Stimulated activated CD8-positive, alpha-beta memory T cell treated with anti-CD3 and anti-CD28 coated beads, Interleukin-4, amount 100 ng/mL, for 24 hours (primary cell): ENCODE results near the gene PRLHR.

ENCODE experiments used
- DNase-seq: peaks from one replicate; pipeline ENCODE4 v3.0.0-alpha.2; 2020; ENCODE audit warnings: low read depth

The PRLHR gene

DNA sequence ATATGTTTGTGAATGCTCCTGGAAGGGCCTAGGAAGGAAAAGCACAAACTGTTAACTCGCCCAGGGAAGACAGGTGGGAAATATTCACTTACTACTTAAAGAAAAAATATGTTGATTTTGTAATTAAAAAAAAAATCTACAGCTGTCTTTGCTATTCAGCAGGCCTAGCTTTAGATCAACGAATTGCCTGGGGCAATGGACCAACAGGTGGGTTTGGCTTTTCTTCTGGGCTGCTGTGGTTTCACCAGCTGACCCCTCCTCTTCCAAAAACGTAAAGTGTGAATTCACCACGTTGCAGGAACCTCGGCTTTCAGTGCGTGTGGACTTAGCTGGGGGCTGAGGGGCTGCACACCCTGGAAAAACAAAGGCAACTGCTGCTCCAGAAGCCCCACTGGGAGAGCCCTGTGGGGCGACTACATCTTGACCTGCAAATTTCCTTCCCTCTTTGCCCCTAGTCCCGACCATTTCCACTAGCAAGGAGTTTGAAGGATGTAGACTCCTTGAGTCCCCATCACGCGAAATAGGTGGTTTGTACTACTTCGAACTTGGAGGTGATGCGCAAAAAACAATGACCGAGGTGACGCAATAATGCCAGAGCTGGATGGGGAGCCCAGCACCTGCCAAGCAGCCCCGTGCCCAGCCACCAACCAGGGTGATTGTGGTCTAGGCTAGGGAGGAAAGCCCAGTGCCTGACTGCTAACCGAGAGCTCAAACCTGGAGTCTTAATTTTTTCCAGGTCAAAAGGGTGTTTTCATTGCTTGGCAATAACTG, 7.4 kb downstream of the PRLHR start:
- no peak for DNase-seq

DNA sequence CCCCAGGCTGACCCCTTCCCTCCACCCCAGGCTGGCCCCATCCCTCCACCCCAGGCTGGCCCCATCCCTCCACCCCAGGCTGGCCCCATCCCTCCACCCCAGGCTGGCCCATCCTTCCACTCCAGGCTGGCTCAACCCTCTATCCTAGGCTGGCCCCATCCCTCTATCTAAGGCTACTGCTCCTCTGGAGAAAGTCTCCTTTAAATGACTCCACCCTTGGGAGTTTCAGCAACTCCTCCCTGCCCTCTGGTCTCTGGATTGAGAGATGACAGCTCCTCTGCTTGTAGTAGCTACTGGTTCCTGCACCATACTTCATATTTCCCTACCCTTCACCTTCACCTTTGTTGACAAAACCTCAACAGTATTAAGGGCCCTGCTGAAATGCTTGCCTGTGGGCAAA, 8.5 kb downstream of the PRLHR start:
- no peak for DNase-seq

DNA sequence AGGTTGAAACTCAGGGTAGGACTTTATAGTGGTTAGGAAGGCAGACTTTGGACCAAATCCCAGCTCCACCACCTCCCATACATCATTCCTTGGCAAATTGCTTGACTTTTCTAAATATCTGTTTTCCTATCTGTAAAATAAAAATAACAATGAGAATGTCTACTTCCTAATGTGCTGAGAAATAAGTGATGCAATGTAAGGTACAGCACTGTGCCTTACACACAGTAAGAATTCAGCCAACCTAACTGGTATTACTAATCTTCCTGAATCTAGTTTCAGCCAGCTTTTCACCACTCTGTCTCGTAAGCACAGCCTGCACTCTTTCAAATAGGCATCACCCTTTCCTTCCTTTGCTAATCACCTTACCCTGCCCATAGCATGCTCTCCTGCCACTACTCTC, 9.7 kb downstream of the PRLHR start:
- DNase-seq: no peak

DNA sequence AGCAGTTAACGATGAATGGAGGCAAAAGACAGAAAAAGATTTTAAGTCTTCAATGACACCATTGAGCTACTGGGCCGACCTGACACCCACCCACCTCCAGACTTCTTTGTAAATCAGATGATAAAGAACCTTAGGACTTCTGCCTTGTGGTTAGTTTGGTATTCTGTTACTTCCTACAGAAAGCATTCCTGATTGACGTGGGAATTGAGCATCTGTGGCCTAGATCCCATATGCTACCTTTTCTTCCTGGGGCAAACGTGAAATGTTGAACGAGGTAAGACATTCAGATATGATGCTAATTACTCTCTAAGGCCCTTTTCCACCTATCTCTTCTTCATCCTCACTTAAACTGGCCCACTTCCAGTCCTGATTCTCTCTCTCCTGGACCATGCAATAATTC, 10.2 kb downstream of the PRLHR start:
- no peak for DNase-seq

DNA sequence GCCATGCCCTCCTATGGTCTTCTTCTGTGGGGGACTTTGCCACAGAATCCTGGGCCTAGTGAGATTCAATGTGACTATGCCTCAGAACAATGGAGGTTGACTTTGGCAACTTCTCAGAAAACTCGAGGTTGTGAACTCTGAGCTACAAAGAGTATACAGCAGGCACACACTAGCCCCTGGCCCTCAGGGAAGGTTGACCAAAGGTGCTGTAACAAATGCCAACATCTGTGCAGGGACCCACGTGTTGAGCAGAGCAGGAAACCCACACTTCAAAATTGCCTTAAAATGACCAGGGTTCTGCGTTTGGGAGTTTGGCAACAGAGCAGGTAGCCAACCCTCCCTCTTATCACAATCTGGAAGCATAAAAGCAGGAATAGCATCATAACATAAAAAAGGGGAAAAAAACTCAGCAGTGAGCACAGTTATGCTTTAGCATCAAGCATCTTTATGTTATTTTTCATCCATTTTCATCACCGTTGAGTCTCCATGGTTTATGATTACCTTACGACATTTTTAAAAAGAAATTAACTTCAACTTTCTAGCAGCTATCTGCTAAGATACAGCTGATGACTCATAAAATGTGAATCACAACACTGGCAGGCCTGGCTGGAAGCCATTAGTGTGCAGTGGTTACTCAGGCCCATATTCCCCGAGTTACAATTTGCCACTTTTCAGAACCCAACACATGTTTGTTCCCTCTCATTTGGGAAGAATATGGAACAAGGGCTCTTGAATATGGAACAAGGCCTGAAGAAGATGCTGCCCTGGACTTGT, 11.1 kb downstream of the PRLHR start:
- no peak for DNase-seq

DNA sequence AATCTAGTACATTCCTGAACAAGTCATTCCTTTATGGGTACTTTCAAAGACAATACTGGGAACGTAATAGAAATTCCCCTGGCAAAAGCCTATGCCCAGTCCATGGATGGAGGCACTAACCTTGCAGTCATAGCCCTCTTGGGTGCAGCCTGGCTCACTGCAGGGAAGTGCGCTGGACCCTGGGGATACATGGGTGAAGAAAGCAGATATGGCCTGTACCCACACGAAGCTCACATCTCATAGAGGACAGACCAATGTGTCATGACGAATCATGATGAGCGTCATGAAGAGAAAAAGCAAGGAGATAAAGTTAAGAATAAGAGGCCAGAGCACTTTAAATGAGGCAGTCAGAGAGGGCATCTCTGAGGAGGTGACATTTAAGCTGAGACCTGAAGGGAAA, 11.8 kb downstream of the PRLHR start:
- DNase-seq: no peak

DNA sequence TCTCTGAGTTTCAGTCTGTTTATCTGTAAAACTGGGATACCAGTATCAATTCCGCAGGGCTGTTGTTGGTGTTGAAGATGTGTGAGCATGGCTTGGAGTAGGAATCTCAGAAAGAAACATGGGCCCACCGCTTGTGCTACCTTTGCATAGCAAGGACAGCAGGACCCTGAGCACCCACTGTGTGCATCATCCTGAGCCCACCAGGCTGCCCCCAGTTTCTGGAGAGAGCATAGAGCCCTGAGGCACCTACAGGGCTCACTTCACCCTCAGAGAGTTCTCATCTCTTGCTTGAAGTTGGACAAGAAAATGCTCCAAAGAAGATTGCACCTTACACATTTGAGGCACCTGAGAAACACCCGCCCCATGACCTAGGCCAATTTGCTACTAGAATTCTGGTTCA, 12.9 kb downstream of the PRLHR start:
- no peak for DNase-seq

DNA sequence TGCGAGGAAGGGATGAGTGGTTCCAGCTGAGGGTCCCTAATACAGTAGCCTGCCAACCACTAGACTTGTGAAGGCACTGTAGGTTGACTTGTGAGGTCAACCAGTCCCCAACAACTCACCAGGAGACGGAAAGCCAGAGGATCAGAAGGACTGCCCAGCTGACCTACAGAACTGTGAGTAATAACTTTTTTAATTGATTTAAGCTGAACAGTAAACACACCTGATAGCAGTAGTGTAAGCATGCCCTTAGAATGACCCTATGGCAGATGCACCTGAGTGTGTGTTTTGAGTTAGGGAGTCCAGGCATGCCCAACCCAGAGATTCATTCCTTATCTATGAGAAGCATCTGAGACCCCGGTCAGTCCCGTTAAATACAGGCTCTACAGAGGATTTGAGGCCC, 14.1 kb downstream of the PRLHR start:
- DNase-seq: no peak

DNA sequence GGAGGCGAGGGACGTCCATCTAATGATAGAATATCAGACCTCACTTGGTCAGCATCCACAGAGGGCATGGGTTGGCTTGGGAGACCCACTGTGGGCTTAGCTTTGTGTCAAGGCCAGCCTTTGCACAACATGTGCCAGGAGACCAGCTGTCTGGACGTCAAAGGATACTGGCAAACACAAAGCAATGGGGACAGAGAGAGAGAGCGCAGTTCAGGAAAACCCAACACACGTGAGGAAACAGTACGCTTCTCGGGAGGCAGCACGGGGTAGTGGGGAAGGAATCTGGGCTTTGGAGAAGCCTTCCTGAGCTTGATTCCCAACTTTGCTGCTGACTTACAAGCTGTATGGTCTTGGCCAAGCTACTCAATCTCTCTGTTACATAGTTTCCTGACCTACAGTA, 14.7 kb downstream of the PRLHR start:
- no peak for DNase-seq

DNA sequence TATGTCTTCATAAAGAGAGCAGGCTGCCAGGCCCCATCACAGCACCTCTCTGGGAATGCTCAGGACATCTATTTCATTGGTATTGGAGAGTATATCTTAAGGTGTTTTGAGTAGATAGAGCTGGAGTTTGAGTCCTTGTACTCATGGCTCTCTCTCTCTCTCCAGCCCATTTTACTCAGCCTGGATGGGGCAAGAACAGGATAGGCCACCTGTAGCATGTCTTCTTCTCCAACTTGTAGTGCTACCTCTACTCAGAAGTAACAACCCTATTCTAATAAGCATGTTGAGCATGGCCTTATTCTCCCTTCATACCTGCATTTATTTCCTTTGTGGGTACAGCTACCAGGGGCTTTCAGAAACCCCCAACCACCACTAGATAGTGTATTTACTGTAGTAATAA, 21.9 kb downstream of the PRLHR start:
- no peak for DNase-seq

DNA sequence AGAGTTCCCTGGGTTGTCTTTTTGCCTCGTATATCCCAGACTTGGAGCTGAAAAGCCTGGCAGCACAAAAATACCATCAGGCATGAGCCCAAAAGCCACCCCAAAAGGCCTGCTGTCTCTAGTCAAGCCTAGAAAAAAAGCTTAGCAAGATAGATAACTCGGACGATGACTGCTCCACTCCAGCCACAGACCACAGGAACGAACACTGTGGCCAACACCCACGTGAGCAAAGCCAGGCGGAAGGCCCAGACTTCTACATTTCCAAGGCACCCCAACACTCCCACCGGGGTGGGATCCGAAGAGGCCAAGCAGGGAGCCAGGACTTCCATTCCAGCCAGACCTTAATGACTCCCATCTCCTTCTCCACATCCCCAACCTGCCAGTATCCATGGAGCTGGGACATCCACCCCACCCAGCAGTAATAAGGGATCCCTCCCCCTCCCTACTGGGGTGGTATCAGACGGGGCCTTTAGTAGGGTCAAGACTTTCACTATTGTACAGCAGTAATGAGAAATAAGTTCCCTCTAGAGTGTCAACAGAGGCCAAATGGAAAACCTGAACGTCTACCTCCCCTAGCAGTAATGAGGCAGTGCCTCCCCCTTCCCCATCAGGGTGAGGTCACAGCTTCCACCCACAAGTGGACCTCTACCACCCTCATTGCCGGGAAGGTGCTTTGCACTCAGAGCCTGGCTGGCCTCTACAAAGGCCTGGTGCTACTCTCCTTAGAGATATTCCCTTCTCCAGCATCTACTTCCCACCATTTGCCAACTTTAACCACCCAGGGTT, 23.0 kb downstream of the PRLHR start:
- no peak for DNase-seq

DNA sequence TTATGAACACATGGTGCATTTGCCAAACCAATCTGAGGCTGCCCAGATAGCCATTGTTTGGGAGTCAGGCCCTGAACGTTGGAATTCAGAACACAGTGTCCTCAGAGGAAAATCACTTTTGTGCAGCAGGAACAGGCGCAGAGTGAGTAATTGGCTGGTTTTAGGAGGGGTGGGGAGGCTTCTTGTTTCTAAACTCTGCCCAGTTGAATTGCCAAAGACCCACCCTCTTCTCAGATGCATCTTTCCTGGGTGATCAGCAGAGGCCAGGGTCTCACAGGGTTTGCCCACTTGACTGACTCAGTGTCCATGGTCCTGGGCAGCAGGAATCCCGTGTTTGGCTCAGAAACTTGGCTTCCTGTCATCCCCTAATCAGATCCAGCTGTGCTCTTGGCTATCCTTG, 24.3 kb downstream of the PRLHR start:
- no peak for DNase-seq

DNA sequence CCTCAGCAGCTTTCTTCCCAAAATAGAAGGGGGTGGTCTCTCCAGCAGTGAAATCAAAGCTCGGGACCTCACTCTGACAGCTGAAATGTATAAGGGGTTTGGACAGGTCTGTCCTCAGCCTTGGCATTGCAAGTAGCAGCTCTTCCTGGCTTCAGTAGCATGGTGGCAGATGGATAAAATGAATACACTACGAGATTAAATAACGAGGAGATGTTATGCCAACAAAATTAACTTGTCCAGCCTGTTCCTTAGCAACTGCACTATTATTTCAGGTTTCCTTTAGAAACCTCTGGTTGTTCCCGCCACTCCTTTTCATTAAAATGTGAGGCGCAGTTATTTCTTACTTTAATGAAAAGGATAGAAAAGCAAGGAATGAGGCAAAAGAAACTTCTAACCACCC, 24.9 kb downstream of the PRLHR start:
- DNase-seq: no peak

DNA sequence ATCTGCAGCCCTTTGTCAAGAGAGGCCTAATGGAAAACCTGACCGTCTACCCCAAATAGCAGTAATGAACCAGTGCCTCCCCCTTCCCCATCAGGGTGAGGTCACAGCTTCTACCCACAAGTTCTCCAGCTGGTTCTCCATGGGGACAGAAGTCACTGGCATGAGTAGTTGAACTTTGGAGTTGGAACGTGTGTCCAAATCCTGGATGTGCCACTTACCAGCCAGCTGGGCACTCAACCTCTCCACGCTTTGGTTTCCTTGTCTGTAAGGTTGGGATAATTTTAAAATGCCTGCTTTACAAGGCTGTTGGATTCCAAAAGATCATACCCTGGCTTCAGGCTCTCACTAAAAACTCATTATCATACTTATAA, 25.6 kb downstream of the PRLHR start:
- no peak for DNase-seq

DNA sequence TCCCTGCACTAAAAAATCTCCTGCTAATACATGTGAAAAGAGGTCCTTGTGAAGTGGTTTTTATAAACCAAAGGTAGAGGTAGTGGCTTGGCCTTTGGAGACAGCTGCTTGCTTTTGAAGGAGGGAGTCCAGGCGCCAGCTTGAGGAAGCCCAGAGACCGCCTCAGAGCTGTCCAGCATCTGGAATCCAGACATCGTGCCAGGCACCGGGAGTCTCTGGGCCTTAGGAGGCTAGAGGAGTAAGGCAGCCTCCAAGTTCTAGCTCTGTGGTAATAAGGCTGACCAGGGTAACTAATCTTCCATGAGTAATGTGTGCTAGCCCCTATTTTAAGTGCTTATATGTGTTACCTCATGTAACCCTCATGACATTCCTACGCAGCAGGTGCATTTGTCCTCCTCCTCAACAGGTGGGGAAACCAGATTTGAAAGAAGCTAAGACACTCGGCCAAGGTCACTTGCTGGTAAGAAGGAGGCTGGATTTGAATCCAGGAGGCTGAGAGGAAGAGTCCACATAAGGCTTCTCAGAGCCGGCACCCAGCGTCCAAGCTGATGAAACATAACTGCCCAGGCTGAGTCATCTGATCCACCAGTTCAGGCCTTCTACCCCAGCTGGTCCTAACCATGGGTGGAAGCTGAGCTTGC, 26.1 kb downstream of the PRLHR start:
- DNase-seq: no peak

DNA sequence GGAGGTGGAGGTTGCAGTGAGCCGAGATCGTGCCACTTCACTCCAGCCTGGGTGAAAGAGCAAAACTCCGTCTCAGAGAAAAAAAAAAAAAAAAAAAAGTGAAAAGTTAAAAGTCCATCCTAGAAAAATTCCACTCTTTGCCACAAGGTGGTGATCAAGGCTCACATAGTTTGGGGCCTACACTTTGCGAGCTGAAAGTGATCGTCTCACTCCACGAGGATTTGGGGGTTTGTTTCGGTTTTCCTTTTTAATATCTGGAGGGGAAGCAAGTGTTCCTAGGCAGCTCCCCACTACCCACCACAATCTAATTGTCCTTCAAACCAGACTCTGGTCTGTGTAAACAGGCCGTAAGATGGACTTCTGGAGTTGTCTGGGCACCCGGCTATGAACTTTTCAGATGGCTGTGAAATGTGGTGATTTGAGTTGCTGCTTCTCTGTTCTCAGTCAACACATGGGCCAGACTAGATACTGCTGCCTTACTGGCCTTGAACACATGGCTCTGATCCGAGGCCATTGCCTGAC, 27.1 kb downstream of the PRLHR start:
- DNase-seq: peak; percentile 13

DNA sequence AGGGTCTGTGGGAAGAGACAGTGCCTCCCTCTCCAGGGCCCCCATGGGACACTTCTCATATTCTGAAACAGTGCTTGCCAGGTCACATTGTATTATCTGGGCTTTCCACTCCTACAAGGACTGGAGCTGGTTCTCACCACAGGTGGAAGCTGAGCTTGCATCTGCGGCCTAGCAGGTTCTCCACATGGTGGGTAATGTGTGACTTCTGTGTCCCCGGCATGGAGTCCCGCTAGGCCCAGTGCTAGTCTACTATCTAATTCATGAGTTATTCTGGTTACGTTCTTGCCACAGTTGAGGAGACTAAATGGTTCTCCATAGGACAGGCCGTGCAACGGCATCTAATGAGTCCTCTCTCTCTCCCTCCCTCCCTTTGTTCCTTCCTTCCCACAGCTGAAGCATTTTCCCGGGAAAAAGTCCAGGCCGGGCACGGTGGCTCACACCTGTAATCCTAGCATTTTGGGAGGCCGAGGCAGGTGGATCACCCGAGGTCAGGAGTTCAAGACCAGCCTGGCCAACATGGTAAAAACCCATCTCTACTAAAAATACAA, 27.7 kb downstream of the PRLHR start:
- DNase-seq: no peak

DNA sequence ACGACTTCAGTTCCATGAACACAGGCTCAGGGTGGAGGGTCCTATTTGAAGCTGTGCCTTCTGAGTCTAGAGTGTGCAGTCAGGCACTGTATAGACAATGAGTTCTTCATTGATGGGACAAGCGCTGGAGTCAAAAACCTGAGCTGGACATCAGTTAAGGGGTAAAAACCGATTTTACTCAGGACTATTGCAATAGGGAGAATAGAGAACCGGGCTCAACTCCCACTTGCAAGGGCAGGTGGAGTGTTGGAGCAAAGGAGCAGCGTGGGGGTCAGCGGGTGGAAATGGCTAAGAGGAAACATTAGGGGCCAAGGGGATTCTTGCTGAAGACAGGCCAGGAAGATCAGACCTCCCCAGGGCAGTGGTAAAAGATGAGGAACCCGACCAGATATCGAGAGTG, 28.5 kb downstream of the PRLHR start:
- DNase-seq: no peak

DNA sequence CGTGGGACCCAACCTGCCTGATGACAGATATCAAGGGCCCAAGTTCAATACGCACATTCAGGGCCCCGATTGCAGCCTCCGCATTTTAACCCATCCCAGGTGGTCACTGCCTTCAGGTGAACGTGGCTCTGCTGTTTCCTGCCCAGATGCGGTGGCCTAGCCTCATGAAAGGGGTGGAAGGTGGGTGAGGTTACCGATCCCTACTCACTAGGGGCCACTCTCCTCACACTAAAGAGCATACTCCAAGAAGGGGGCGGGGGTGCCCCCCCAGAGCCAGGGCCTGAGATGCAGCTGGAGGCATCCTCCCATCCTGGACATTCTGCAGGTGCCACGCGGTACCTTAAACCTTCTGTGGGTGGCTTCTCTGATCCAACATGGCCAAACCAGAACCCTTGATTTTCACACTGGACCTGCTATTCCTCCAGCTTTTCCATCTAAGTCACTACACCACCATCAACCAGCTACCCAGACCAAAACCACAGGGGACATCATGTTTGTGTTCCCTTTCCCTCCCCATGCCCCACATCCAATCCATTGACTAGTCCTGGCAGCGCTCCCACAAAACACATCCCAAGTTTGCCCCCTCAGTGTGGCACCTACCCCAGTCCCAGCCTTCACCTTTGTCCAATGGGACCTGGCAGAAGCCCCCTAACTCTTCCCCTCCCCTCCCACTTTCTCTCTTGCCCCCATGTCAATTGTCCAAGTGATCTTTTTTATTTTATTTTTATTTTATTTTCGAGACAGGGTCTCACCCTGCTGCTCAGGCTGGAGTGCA, 30.0 kb downstream of the PRLHR start:
- DNase-seq: no peak

DNA sequence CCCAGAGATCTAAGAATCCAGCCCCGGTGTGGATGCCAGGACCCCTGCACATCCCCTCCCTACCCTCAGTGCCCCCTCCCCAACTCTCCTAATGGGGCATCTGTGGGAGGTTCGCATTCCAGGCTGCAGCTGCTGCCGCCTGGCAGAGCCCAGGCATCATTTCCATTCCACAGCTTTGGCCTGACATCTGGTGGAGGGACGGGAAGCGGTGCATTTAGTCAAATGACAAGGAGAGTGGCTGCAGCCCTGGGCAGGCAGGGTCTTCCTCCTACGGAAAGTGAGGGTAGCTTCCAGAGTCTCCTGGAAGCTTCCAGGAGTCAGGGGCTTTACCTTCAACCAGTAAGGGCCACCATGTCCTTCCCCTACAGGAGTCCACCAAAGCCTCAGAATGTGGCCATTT, 30.8 kb downstream of the PRLHR start:
- no peak for DNase-seq

DNA sequence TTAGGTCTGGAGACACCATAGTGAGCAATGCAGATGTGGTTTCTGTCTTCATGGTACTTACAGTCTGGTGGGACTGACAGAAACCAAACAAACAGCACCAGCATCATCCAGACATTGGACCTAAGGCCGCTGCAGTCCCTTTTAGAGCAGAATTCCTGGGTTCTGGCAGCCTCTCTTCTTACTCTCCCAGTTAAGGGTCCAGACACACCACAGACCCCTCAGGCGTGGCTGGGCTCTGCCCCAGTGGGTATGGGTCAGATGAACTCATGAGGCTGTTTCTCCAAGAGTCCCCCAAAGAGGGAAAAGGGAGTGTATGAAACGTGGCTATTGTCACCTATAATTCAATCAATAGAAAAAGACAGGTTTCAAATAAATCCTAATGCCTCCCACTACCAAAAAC, 31.3 kb downstream of the PRLHR start:
- DNase-seq: no peak
